GM19324 (cell line): ENCODE measurements around the gene CCNJL.
"Not testable (repeated sequence)": the region's sequence is repeated elsewhere in the genome, so short reads cannot be mapped to it uniquely, and the experiment has no call there.

Source experiments
- ATAC-seq: cut with Tn5 transposase; IDR thresholded peaks from one replicate; pipeline ENCODE4 v1.9.1; 2021; ENCODE audit warnings: mild to moderate bottlenecking, moderate library complexity; ENCODE audit not compliant: unreplicated experiment, low FRiP score

Gene CCNJL

DNA sequence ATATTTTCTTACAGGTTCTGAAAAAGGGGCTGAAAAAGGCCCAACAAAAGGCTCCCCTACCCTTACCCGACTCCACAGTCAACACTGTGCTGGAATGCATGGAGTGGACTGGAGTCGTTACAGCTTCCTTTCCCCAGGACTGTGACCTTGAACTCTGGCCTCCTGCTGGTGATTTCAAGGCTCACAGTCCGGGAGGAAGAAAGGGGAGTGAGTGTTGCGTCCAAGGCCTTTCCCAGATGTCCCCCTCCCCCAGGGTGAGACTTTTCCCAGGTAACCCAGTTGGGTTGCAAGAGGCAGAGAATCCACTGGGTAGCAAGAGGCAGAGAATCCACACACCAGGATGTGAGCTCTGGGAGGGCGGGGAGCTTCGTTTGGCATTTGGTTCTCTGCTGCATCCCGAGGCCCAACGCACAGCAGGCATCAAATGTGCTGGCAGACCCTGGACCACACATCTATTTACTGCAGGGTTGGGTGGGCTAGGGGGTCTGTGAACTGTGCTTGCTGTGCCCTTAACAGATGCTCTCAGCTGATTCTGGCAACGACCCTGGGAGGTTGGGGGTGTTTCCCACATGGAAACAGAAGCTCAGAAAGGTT, 45.5 kb downstream of the CCNJL start:
- ATAC-seq, result no peak

DNA sequence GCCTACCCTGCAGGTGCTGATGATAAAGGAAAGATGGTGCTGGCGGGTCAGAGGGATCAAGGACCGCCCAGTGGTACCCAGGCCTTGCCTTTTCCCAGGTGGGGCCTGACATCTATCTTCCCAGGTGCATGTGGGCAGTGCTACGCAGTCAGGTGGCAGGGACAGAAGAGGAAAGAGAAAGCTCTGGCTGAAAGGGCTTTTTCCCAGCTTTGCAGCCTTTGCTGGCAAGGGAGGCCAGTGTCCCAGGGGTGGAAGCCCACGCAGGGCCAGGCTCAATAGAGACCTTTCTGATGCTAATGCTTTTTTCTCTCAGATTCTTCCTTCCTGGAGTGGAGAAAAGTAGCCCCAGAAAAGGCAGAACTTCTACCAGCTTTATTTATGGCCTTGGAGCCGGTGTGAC, 46.3 kb downstream of the CCNJL start:
- ATAC-seq, result no peak

DNA sequence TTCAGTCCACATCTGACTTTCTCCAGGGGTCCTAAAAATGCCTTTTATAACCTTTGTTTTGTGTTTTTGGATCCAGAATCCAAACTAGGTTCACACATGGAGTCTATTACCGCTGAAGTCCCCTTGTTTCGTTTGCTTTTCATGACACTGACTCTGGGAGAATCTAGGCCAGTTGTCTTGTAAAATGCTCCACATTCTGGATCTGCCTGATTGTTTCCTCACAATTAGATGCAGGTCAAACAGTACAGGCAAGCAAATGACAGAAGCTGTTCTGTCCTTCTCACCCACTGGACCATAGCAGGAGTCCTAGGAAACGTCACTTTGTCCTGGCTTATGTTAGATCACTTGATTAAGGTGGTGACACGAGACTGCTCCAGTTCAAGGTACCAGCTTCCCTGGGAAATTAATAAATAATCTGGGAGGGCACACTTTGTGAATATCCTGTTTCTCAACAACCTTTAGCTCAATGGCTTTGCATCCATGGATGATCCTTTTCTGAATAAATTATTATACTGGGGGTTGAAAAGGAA, 49.0 kb downstream of the CCNJL start:
- no peak for ATAC-seq

DNA sequence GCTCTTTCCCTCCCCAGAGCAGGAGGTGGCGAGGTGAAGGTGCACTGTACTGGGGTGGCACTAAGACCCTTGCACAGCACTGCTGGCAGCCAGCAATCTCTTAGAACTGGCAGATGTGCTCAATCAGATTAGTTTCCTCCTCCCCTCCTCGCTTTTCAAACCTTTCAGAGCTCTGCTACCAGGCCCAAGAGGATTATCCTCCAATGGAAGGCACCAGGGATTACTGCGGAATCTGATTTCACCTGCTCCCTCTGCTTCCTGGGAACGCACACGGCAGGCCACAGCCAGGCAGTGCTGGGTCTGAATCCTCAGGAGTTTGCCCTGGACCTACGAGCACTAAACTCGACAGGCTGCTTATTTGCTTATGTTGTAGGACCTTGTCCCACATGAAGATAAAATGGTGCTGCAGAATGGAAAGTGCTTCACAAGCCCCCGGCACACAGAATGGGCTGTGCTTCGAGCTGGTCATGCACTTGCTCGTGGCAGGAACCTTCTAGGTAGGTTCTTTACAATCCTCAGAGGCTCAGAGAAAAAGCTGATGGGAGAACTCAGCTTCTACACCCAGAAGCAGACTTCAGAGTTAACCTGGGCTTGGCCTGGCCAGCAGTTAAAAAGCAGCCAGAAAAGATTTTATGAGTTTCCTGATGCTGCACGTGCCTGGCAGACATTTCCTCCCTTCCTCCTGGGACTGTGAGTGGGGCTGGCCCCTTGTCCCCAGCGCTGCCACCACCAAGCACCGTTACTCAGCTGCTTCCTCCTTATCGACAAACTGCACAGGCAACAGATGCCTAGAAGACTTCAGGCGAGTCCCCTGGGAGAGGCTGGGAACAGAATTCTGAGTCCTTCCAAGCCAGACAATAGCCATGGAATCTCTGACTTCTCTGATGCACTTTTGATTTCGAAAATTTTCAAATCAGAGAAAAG, 50.0 kb downstream of the CCNJL start:
- no peak for ATAC-seq

DNA sequence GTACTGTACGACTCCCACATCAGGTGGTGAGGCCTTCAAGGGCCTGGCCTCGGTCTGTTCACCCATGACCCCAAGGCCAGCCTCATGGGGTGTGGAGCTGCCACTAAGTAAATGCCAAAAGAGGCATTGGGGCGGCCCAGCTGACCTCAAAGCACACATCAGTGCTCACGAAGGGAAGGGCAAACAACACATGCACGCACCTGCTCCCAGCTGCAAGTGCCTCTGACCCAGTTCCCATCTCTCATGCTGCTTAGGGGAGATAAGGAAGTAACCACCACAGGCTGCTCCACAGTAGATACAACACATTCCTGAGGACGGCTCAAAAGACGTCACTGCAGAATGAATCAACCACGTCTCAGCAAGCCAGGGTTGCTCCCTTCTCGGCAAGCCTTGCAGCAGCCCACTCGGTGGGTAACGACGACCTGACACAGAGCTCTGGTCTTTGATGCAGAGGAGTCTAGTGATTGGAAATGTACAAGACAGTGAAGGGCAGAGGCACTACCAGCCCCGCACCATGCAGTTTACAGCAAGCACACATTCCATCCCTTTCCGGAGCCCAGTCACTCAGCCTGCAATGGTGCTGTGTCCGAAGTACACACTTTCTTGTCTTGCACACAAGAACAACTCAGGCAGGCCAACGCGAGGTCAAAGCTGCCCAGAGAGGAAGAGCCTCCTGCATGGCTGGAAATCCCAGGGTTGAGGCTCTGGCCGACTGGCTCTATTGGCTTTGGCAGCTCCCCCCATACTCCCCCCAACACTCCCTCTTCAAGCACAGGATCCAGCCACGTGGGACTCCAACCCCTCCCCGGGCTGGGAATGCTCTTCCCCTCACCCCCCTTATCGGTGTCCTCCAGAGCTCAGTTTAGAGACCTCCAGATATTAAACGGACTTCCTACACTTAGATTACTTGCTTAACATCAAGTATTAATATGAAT, 51.2 kb downstream of the CCNJL start:
- no peak for ATAC-seq

DNA sequence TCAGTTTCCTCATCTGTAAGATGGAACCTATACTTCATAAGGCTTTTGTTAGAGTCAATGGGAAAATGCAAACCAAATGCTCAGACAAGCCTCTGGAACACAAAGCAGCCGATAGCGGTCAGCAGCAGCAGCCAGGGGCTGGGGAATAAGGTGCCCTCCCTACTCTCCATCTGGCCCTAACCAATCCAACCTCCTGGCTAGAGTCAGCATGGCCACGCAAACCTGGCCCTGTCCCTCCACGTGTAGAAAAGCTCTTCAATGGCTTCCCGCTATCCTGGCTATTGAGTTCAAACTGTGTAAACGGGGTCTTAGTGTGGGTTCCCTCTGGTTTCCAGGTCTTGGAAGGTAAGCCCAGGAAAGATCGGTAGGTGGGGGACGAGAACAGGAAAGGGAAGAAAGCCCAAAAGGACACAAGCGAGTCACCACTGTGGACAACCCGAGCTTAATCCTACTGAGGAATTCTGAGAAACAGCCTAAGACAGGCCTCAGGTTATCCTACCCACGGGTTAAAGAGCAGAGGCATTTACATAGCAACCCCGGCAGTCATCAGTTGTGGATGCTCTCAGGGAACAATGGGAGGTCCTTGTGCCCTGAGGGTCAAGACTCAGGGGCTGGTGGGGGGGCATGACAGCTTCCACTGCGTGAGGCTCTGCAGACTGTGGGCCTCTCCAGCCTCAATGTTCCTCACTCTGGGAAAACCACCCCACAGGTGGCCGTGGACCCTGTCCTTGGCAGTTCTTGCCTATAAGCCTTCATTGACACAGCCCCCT, 52.2 kb downstream of the CCNJL start:
- ATAC-seq, result no peak

DNA sequence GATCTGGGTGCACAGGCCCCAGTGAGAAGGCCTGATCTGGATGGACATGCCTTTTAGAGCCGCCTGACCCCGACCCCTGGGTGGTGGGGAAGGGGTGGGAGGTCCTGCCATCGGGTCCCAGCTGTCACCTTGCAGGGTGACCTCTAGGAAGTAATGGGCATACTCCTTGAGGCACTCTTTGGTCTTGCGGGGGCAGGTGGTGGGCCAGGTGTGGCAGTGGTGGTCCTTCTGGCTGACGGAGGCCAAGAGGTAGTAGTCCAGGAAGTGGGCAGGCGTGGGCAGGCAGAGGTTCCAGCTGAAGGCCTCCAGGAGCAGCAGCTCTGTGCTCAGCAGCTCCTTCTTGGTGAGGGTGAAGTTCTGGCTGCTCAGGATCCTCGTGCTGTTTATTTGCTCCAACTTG, 53.0 kb downstream of the CCNJL start:
- no peak for ATAC-seq

DNA sequence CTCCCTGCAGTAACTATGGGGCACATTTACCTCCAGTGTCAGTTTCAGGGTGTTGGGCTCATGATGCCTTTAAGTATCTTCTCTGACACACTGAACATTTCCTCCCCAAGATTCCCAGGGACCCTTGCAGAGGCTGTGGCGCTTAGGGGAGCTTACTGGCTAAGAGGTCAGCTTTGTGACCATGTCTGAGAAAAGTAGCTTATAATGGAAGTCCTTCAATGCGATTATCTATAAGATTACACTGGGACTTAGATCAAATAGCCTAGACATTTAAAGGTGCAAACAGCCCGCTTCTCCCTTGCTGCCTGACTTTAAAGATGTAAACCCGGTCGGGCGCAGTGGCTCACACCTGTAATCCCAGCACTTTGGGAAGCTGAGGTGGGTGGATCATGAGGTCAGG, 57.7 kb downstream of the CCNJL start:
- ATAC-seq, result no peak

DNA sequence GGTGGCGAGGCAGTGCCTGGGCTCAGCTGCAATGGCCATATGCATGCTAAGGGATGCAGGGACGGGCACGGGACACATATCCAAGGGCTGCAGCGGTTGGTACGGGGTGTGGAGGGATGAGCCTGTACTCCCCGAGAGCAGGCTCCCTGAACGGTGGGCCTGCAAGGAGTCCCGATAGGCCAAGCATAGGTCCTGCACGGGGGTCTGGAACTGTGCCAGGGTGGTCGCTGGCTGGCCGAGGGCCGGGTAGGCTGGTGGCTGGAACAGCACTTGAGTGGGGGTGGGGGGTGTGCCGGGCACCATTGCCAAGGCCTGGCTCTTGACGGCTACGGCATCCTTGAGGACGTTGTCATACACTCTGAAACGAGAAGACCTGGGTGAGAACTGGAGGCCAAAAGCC, 58.9 kb downstream of the CCNJL start:
- no peak for ATAC-seq

DNA sequence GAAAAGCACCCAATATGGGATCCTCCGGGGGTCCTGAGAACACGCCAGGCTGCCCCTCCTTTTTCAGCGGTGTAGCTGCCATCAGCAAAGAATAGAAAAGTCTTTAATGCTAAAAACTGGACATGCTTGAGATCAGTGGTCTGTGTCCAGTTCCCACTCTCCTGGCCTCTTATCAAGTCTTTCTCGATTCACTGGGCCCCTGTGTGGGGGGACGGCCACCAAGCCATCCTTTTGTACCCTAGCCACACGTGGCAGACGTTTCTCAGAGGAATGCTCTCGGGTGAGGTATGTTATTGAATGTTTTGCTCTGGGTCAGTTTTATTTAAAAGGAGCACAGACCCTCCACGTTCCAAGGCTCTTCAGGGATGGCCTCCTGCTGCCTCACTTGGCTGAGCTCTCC, 59.4 kb downstream of the CCNJL start:
- no peak for ATAC-seq

DNA sequence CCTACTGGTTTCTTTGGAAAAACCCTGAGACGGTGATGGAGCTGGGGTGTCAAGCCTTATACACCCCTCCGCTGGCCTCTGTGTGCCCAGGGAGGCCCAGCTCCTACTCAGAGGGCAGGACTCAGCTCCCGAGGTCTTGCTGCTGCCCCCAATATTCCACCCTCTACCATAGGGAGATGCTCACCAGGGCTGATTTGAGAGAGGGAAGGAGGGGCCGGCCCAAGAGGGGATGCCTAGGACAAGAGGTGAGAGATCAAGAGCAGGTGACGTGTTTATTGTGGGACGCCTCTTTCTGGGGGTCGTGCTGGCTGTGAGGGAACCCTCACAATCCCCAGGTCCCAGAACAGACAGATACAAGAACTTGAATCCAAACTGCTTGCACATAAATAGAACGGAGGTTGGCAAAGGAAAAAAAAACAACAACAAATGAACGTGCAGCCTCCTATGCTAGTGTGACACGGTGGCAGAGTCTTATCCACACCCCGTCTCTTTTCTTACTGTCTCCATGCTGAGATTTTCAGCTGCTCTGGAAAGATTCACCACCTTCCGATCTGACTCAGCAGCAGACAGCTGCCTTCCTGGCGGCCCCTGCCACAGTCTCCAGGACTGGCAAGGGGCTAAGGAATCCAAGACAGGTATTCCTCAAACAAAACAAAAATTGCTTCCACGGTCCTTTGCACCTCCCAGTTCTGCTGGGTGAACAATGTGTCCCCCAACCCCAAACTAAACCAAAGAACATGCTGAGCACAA, 60.8 kb downstream of the CCNJL start:
- no peak for ATAC-seq

DNA sequence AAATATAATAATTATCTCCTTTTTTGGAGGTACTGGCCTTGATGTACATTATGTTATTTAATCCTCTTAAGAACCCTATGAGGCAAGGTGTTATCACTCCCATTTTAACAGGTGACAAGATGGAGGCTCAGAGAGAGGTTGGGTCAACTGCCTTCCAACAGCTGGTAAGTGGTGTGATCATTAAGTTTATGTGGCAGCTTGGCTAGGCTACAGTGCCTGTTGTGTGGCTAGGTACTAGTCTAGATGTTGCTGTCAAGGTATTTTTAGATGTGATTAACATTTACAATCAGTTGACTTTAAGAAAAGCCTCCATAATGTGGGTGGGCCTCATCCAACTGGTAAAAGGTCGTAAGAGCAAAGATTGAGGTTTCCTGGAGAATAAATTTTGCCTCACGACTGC, 61.5 kb downstream of the CCNJL start:
- ATAC-seq, result no peak

DNA sequence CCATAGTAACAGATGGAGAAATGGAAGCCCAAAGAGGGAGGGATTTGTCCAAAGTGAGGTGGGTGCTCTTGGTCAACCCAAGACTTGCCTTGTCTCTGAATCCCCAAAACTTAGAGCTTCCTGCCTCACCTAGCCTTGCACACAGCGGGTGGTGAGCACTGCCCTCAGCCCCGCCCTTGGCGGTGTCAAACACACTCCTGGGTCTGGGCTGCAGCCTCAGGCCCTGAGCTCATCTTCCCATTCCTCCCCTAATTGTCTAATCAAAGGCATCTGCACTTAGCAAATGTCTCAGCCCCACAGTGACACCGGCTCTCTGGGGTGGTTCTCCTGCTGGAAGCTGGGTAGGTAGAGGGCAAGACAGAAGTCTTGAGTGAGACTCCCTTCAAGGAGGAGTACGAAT, 62.1 kb downstream of the CCNJL start:
- no peak for ATAC-seq

DNA sequence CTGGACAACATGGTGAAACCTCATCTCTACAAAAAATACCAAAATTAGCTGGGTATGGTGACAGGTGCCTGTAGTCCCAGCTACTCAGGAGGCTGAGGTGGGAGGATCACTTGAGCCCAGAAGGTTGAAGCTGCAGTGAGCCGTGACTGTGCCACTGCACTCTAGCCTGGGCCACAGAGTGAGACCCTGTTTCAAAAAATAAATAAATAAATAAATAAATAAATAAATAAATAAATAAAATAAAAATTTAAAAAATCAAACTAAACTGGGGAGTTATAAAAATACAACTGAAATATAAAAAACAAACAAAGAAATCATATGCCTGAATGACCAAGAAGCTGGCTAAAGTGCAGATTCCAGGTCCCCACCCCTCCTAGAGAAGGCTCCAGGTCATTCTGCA, 62.8 kb downstream of the CCNJL start:
- ATAC-seq, result not testable (repeated sequence)

DNA sequence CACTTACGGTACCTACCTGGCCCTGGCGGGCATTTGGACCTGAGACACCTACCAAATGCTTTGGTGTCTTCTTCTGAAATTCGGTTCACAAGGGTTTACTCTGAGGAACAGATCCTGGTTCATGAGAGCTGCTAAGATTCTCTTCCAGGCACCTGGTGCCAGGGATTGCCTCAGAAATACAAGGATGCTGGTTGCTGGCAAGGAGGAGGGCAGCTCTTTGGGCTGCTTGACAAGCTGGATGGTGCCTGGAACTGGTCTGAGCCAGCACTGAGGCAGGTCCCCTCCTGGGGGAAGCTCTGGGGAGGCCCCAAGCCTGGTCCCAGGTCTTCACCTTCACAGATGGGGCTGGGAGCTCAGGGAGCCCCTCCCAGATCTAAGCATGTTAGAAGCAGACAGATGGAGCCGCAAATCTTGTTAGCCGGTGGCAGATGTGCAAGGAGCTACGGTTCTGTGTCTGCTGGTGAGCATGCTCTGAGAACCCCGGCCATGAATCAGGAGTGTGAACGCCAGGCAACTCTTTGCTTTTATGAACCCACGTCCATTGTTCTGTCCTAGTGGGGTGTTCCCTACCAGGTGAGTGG, 66.8 kb downstream of the CCNJL start:
- ATAC-seq, result no peak

DNA sequence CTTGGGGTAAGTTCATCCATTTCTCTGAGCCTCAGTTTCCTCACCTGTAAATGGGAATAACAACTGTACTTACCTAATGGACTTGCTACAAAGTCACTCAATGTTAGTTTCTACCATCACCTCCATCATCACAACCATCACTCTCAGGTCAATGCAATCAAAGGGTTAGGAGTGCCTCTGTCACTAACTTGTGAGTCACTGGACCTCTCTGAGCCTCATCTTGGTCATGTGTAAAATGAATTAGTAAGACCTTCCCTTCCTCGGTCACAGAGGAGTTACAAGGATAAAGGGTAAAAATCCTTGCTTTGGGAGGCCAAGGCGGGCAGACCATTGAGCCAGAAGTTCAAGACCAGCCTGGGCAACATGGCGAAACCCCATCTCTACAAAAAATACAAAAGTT, 70.2 kb downstream of the CCNJL start:
- no peak for ATAC-seq

DNA sequence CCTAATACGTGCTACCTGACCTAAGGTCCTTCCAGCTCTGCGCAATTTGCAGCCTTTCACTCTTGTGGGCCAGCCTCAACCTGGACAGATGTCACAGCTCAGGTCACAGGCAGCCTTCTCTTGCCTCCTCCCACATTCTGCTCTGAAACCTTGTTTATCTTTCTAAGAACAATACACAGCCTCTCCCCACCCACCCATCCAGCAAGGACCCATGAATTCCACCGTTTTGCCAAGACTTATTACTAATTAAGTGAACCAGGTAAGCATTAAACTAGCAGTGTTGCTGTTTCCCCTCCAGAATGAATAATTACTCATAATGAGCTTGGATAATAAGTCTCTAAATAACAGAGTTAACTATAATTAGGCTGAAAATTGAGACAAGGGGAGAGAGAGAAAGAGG, 72.0 kb downstream of the CCNJL start:
- ATAC-seq, result no peak

DNA sequence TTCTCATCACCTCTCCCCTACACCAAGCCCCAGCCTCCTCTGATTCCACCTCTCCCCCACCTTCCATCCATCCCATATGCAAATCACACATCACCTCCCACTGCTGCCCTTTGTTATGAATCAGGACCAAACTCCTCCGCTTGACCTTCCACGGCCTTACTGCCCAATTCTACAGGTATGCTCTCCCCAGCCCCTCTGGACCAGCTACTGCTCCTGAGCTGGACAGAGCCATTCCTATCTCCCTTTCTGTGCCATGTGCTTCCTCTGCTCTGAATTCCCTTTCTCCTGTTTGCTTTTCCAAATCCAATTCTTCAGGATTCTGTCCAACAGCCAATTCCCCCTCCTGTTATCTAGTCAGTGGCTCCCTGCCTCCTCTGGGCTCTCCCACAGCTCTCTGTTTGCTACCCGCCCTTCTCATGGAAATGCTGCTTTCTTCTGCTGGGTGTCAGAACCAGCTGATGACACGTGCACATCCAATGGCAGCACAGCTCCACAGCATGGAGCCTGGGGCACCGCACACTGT, 74.7 kb downstream of the CCNJL start:
- no peak for ATAC-seq

DNA sequence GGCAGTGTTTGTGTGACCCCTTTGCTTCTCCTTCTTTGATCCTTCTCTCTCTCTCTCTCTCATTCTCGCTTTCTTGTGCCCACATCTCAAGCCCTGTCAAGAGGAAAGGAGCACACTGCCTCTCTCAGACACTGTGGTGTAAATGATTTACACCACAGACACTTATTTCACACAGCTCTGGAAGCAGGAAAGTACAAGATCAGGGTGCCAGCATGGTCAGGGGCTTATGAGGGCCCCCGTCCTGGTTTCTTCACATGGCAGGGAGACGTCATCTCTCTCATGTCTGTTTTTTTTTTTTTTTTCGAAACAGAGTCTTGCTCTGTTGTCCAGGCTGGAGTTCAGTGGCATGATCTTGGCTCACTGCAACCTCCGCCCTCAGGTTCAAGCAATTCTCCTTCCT, 76.6 kb downstream of the CCNJL start:
- ATAC-seq, result no peak
